Ovary (tissue), 9 donors: ENCODE results near the gene NELL2. TPM values are rescaled to one million over a fixed set of nuclear protein-coding genes. Genes with fewer than 3 reads are reported as not detected.
"Not testable (repeated sequence)": the region's sequence is repeated elsewhere in the genome, so short reads cannot be mapped to it uniquely, and the experiment has no call there.

ENCODE experiments used
- DNase-seq, 5 donors: peaks; one replicate each; pipeline ENCODE4 v3.0.0-alpha.2; 2019 to 2020
- H3K27ac ChIP-seq, 2 donors: fragments of 200-600 bp; one replicate each; pipeline versions ENCODE4 v1.5.1 to v1.8.0; 2019 to 2022
- H3K27me3 ChIP-seq: fragments of 200-600 bp; one replicate; pipeline ENCODE4 v1.8.0; 2022
- H3K36me3 ChIP-seq: fragments of 200-600 bp; sonication (generic); one replicate; pipeline ENCODE4 v1.5.1; 2019
- H3K4me1 ChIP-seq: one replicate; pipeline ENCODE4 v1.8.1; 2013; ENCODE audit warnings: mild to moderate bottlenecking, moderate library complexity; ENCODE audit not compliant: insufficient read depth
- H3K4me3 ChIP-seq: fragments of 200-600 bp; sonication (generic); one replicate; pipeline ENCODE4 v1.5.1; 2017
- H3K9me3 ChIP-seq, 2 donors: fragments of 200-600 bp in 1 of 2; sonication (generic) in 1 of 2; one replicate each; pipeline versions ENCODE4 v1.5.1 to v1.8.1; 2013 to 2019; ENCODE audit warnings: mild to moderate bottlenecking in 1 of 2, moderate library complexity in 1 of 2
- CTCF ChIP-seq, 3 donors: fragments of 450-650 bp in 2 of 3; fragments of 200-600 bp in 1 of 3; IDR thresholded peaks; one replicate each; pipeline versions ENCODE4 v1.5.1 to v1.8.0; 2016 to 2022; ENCODE audit warnings: antibody characterized with exemption in 3 of 3, mild to moderate bottlenecking in 1 of 3
- EP300 ChIP-seq: sonication (generic); formaldehyde crosslinking; IDR thresholded peaks from one replicate; pipeline ENCODE4 v1.6.1; 2017; ENCODE audit warnings: antibody characterized with exemption
- POLR2A ChIP-seq: fragments of 450-650 bp; IDR thresholded peaks from one replicate; pipeline ENCODE4 v1.6.1; 2017; ENCODE audit warnings: antibody characterized with exemption, mild to moderate bottlenecking, moderate library complexity
- WGBS, 3 donors: extraction: QIAGEN DNeasy Blood & Tissue Kit in 1 of 3; methylation state at CpG; one replicate each; pipeline versions ENCODE4 v1.1.5 to v1.1.7; 2013 to 2017; 5-methylcytosine and 5-hydroxymethylcytosine counted together
- intact Hi-C, 4 donors: fragments of 100-400 bp; cut with DNase I; formaldehyde crosslinking; loops; one replicate each; pipeline versions ENCODE4 v1.11.0 to v1.15.1; 2022 to 2023
- polyA plus RNA-seq, 2 donors: library from polyadenylated mRNA; stranded (reverse); fragments of 200-250 nt in 1 of 2; fragments of 350-450 nt in 1 of 2; fragmentation: Illumina TruSeq in 1 of 2; extraction: RNeasy Lipid Tissue Mini Kit (QIAGEN cat#74804) in 1 of 2; gene quantifications; one replicate each; pipeline ENCODE4 v1.2.3, GENCODE V29; 2013 to 2014
- total RNA-seq, 7 donors: library from RNA; depleted of rRNA in 2 of 7; stranded (reverse); fragments of >200 nt in 2 of 7; fragmentation: NEBNext Ultra II Directional in 3 of 7; extraction: Animal tissue kit (Norgen Biotek cat#: 25700) in 3 of 7; gene quantifications; one replicate each; pipeline versions ENCODE4 v1.1.0 to v1.2.4, GENCODE V29; 2016 to 2023
- donor health status: DM: no; HTN: no; CAD: no; lungs with moderate emphysema.
- donor health status: DM: no; HTN: no; CAD: no.
- donor health status: Bipolar disorder and iron deficiency.
- donor health status: DM: yes; HTN: yes; CAD: no.
- donor health status: DM: no; HTN: no; CAD: no.
- donor health status: DM: yes; HTN: yes; CAD: no.

The NELL2 gene
- total and polyA plus RNA-seq, 9 donors = 0.15 to 114 (median 1.7) TPM

DNA sequence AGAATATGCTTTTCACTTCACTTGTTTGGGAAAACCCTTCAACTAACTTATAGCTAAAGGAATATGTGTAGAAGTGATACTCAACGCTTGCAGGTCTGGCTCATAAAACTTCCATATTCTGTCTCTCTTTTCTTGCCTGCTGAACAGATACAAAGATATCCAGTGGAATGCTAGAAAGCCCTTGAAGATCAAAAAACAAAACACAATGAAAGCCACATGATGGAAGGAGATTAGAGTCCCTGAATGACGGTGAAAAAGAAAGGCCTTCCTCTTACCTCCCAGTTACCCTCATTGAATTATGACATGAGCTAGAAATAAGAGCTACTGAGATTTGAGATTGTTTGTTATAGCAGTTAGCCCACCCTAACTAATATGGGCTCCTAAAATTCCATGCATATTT is 28.2 kb upstream of the NELL2 start:
- no peaks in the 10 kb centered on the region for H3K27me3 ChIP-seq
- DNase-seq = no peak
- H3K27ac ChIP-seq = no peak overlapping the region
- H3K4me1 ChIP-seq = no peaks in the 10 kb centered on the region
- intact Hi-C loops = no loop called here
- WGBS, 3 donors = 64 to 78% (median 75%) methylated on average over 2 of the region's 2 CpGs
- H3K4me3 ChIP-seq = no peak overlapping the region
- no peaks in the 10 kb centered on the region for H3K36me3 ChIP-seq
- H3K9me3 ChIP-seq = no peaks in the 10 kb centered on the region
- TF ChIP-seq EP300 = no peak
- no peak for TF ChIP-seq POLR2A
- TF ChIP-seq CTCF (IDR thresholded peaks at IDR 0.05) = no peak

- H3K27me3 ChIP-seq, H3K36me3 ChIP-seq, H3K27ac ChIP-seq, H3K9me3 ChIP-seq, DNase-seq, H3K4me1 ChIP-seq, intact Hi-C loops, H3K4me3 ChIP-seq: not testable (repeated sequence)
- 62 to 75% (median 66%) methylated on average over 6 of the region's 6 CpGs for WGBS, 3 donors
Observed at GRCh38 chr12:44898108-44898507, 22.0 kb upstream of the NELL2 start.

DNA sequence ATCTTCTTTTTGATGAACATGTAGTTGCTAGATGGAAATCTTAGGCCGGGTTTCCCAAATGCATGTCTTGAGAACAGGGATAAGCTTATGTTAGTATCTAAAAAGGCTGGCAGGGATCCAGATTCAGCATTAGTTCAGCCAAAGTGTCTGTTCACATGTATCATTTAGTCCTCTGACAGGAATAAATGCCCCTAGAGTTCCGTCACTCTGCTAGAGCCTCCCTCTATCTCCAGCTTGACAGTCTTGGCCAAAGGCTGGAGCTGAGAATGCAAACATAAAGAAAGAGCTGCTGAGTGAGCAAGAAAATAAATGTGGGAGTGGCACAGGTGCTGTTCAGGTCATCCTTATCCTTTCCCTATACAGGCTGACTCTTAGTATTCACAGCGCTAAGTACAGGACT is 13.8 kb upstream of the NELL2 start:
- 78 to 90% (median 88%) methylated on average over 3 of the region's 3 CpGs for WGBS, 3 donors
- H3K4me1 ChIP-seq = no peaks in the 10 kb centered on the region
- no peak for DNase-seq
- H3K9me3 ChIP-seq = no peaks in the 10 kb centered on the region
- H3K4me3 ChIP-seq = no peak overlapping the region
- no peak overlapping the region for H3K27ac ChIP-seq
- H3K27me3 ChIP-seq = no peaks in the 10 kb centered on the region
- intact Hi-C loops = no loop called here
- no peaks in the 10 kb centered on the region for H3K36me3 ChIP-seq
- no peak for TF ChIP-seq POLR2A
- TF ChIP-seq EP300 = no peak
- TF ChIP-seq CTCF (IDR thresholded peaks at IDR 0.05) = no peak

DNA sequence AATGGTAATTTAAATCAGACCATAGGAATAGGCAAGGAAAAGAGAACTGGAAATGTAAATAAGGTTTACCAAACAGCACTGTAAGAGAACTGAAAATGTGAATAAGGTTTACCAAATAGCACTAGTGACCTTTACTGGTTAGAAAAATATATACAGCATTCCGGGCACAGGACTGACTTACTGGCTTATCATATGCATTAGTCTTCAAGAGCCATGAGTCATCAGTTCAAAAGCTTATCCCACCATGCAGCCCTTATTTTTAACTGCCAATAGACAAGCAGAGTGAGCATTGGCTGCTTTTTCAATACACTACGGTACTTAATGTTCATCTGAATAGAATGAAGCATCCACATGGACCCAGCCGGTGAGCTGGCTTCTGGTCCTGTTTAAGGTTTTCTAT is 13.0 kb upstream of the NELL2 start:
- Histone ChIP-seq H3K4me1 (no peaks in the 10 kb centered on the region), H3K9me3 (no peaks in the 10 kb centered on the region), H3K27me3 (no peaks in the 10 kb centered on the region), H3K36me3 (no peaks in the 10 kb centered on the region), H3K4me3 (no peak overlapping the region), H3K27ac (no peak overlapping the region)
- WGBS, 3 donors = 73 to 82% (median 75%) methylated on average over 3 of the region's 3 CpGs
- intact Hi-C loops = no loop called here
- no peak for DNase-seq
- TF ChIP-seq POLR2A (no peak), CTCF (IDR thresholded peaks at IDR 0.05) (no peak), EP300 (no peak)

- H3K27me3 ChIP-seq = no peaks in the 10 kb centered on the region
- TF ChIP-seq POLR2A (no peak), EP300 (no peak), CTCF (IDR thresholded peaks at IDR 0.05) (no peak)
- DNase-seq = no peak
- no peak overlapping the region for H3K27ac ChIP-seq
- H3K4me3 ChIP-seq = no peak overlapping the region
- no peaks in the 10 kb centered on the region for H3K36me3 ChIP-seq
- H3K4me1 ChIP-seq = no peaks in the 10 kb centered on the region
- H3K9me3 ChIP-seq = no peaks in the 10 kb centered on the region
- intact Hi-C loops = no loop called here
Observed at GRCh38 chr12:44885902-44886301, 9.8 kb upstream of the NELL2 start.
